Skin of body (tissue), 2 donors: ENCODE measurements around the gene PUS1. TPM values are rescaled to one million over a fixed set of nuclear protein-coding genes. Genes with fewer than 3 reads are reported as not detected.
"Not testable (repeated sequence)": the region's sequence is repeated elsewhere in the genome, so short reads cannot be mapped to it uniquely, and the experiment has no call there.

Experiments used
- DNase-seq: peaks from one replicate; lab custom pipeline; 2025; lab: John Stamatoyannopoulos, UW
- total RNA-seq: library from RNA; depleted of rRNA; stranded (reverse); fragments of >200 nt; gene quantifications from one replicate; pipeline ENCODE4 v1.2.3, GENCODE V29; 2014

Gene PUS1
- total RNA-seq, 1 donor from 2014 or later = 8.5 TPM

GRCh38 chr12:131959641-131960589 is 30.8 kb downstream of the PUS1 start:
- DNase-seq = no peak

GRCh38 chr12:131960590-131961325 is 31.7 kb downstream of the PUS1 start:
- not testable (repeated sequence) for DNase-seq

- not testable (repeated sequence) for DNase-seq
Observed at GRCh38 chr12:131961328-131961727, 32.3 kb downstream of the PUS1 start.

GRCh38 chr12:131962069-131962468 is 33.0 kb downstream of the PUS1 start:
- DNase-seq = no peak

GRCh38 chr12:131963381-131963780 is 34.3 kb downstream of the PUS1 start:
- DNase-seq = no peak

GRCh38 chr12:131965073-131965472 is 36.0 kb downstream of the PUS1 start:
- DNase-seq = no peak

GRCh38 chr12:131971226-131971625 is 42.1 kb downstream of the PUS1 start:
- DNase-seq = no peak

GRCh38 chr12:131975228-131975627 is 46.2 kb downstream of the PUS1 start:
- no peak for DNase-seq

GRCh38 chr12:131979606-131980005 is 50.5 kb downstream of the PUS1 start:
- no peak for DNase-seq

- DNase-seq = no peak
Observed at GRCh38 chr12:131980263-131980662, 51.2 kb downstream of the PUS1 start.

GRCh38 chr12:131981388-131981787 is 52.3 kb downstream of the PUS1 start:
- no peak for DNase-seq

- no peak for DNase-seq
Observed at GRCh38 chr12:131982041-131982440, 53.0 kb downstream of the PUS1 start.

GRCh38 chr12:131983026-131983425 is 54.0 kb downstream of the PUS1 start:
- no peak for DNase-seq

GRCh38 chr12:131983554-131983953 is 54.5 kb downstream of the PUS1 start:
- no peak for DNase-seq

- no peak for DNase-seq
Observed at GRCh38 chr12:131984334-131984733, 55.3 kb downstream of the PUS1 start.

- DNase-seq = not testable (repeated sequence)
Observed at GRCh38 chr12:131985510-131985875, 56.4 kb downstream of the PUS1 start.

- no peak for DNase-seq
Observed at GRCh38 chr12:131986361-131986760, 57.3 kb downstream of the PUS1 start.

GRCh38 chr12:131986910-131987309 is 57.8 kb downstream of the PUS1 start:
- DNase-seq = no peak

GRCh38 chr12:131987552-131987951 is 58.5 kb downstream of the PUS1 start:
- DNase-seq = no peak

GRCh38 chr12:131988054-131988796 is 59.1 kb downstream of the PUS1 start:
- DNase-seq = no peak

GRCh38 chr12:131989021-131989420 is 59.9 kb downstream of the PUS1 start:
- DNase-seq = no peak
